Mesothelial cell of epicardium (in vitro differentiated cells): Measurements from ENCODE around the gene POLR3E. TPM values are rescaled to one million over a fixed set of nuclear protein-coding genes. Genes with fewer than 3 reads are reported as not detected.

Experiments
- DNase-seq, 2 experiments: peaks; one replicate each; pipeline ENCODE4 v3.0.0; 2021; ENCODE audit warnings: low spot score in 2 of 2; ENCODE audit not compliant: unreplicated experiment in 2 of 2
- H3K27ac Mint-ChIP-seq: 2 replicates; pipeline ENCODE4 v1.8.0; 2021; ENCODE audit warnings: mixed read lengths
- H3K27me3 Mint-ChIP-seq: 2 replicates; pipeline ENCODE4 v1.8.0; 2021; ENCODE audit warnings: low read depth, mixed read lengths
- H3K36me3 Mint-ChIP-seq: 2 replicates; pipeline ENCODE4 v1.8.0; 2021; ENCODE audit warnings: mixed read lengths
- H3K4me1 Mint-ChIP-seq: 2 replicates; pipeline ENCODE4 v1.8.0; 2021; ENCODE audit warnings: mixed read lengths
- H3K4me3 Mint-ChIP-seq: 2 replicates; pipeline ENCODE4 v1.8.0; 2021; ENCODE audit warnings: mild to moderate bottlenecking, moderate library complexity, mixed read lengths
- H3K9me3 Mint-ChIP-seq: 2 replicates; pipeline ENCODE4 v1.8.0; 2021; ENCODE audit warnings: mixed read lengths
- total RNA-seq: library from RNA; stranded (reverse); gene quantifications from 3 replicates; pipeline ENCODE4 v1.2.1, GENCODE V29; 2021
- TF ChIP-seq, protein P1 (sequence below): fragments of 200-600 bp; sonication (generic); IDR thresholded peaks from one replicate; pipeline ENCODE4 v1.5.0; 2021; ENCODE audit warnings: antibody characterized with exemption; ENCODE audit not compliant: unreplicated experiment

Gene POLR3E
- total RNA-seq, 1 donor from 2014 or later = 71.4 TPM

DNA sequence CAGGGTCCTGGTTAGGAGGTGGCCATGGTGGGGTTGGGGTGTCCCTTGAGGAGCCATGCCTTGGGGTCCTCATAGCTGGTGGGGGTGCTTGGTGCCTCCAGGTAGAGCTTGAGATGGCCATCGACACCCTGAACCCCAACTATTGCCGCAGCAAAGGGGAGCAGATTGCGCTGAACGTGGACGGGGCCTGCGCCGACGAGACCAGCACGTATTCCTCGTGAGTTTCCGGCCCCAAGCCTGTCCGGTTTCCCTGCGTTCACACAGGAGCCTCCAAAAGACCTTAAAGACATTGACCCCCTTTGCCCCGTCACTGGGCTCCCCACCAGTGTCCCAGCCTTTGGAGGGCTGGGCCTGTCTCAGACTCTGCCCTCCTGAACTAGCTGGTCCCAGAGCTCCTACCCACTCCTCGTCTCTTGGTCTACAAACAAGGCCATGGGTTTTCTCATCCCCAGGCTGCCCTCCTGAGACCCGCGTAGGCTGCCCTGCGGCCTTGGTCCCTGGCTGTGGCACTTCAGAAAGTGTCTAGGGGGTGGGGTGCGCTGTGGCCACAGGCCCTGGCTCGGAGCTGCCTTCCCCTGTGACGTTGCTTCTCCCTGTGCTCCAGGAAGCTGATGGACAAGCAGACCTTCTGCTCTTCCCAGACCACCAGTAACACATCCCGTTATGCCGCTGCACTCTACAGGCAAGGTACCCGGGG is 11.8 kb downstream of the POLR3E start:
- Mint-ChIP-seq H3K4me3 (no peak overlapping the region), H3K4me1 (no peaks in the 10 kb centered on the region), H3K27me3 (no peaks in the 10 kb centered on the region), H3K36me3 (peaks cover 20% of the 10 kb centered on the region), H3K27ac (no peak overlapping the region), H3K9me3 (no peaks in the 10 kb centered on the region)
- TF ChIP-seq, protein P1, sequence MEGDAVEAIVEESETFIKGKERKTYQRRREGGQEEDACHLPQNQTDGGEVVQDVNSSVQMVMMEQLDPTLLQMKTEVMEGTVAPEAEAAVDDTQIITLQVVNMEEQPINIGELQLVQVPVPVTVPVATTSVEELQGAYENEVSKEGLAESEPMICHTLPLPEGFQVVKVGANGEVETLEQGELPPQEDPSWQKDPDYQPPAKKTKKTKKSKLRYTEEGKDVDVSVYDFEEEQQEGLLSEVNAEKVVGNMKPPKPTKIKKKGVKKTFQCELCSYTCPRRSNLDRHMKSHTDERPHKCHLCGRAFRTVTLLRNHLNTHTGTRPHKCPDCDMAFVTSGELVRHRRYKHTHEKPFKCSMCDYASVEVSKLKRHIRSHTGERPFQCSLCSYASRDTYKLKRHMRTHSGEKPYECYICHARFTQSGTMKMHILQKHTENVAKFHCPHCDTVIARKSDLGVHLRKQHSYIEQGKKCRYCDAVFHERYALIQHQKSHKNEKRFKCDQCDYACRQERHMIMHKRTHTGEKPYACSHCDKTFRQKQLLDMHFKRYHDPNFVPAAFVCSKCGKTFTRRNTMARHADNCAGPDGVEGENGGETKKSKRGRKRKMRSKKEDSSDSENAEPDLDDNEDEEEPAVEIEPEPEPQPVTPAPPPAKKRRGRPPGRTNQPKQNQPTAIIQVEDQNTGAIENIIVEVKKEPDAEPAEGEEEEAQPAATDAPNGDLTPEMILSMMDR = no peak
- DNase-seq = no peak

DNA sequence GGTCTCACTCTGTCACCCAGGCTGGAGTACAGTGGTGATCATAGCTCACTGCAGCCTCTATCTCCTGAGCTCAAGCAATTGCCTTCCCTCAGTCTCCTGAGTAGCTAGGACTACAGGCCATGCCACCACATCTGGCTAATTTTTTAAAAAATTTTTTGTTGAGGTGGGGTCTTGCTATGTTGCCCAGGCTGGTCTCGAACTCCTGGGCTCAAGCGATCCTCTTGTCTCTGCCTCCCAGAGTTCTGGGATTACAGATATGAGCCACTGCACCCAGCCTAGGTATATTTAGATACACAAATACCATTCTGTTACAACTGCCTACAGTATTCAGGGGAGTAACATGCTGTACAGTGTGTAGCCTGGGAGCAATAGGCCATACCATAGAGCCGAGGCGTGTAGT is 14.3 kb downstream of the POLR3E start:
- Mint-ChIP-seq H3K9me3 (no peaks in the 10 kb centered on the region), H3K27me3 (no peaks in the 10 kb centered on the region), H3K36me3 (peaks cover 21% of the 10 kb centered on the region), H3K27ac (no peak overlapping the region), H3K4me1 (no peaks in the 10 kb centered on the region), H3K4me3 (no peak overlapping the region)
- DNase-seq = no peak
- TF ChIP-seq, protein P1 = no peak

DNA sequence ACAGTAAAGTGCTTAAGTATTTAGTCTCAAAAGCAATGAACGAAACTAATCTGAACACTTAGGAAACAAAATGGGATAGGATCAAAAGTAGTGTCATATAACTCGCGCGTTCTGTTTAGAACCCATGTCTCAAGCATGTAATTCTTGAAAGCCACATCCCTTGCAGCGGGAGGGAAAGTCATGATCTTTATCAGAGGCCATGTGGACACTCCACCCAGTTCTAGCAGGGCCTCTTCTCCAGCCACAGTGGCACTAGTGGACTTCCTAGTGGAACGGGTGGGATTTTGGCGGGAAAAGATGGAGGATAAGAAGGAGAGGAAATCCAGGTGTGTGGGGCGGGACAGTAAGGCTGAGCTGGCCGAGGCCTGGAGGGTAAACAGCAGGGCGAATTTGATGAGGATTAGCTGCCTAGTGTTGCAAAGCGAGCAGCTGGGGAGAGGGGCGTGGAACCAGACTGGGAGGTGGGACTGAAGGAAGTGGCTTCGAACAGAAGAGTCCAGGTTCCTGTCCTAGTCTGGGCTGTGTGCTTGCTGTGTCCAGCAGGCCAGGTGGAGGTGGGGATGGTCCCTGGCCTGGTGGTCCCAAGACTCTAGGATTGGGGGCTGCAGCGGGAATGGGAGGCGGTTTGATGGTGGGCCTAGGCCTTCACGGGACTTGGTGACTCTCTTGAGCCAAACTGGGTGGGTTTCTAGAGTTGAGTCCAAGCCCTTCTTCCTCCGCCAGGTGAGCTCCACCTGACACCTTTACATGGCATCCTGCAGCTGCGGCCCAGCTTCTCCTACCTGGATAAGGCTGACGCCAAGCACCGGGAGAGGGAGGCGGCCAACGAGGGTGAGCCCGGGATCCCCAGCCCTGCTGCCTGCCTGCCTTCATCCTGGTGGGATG is 15.9 kb downstream of the POLR3E start:
- Mint-ChIP-seq H3K27ac (no peak overlapping the region), H3K27me3 (no peaks in the 10 kb centered on the region), H3K9me3 (no peaks in the 10 kb centered on the region), H3K4me3 (no peak overlapping the region), H3K36me3 (peaks cover 18% of the 10 kb centered on the region), H3K4me1 (no peaks in the 10 kb centered on the region)
- DNase-seq = no peak
- TF ChIP-seq, protein P1 = no peak

DNA sequence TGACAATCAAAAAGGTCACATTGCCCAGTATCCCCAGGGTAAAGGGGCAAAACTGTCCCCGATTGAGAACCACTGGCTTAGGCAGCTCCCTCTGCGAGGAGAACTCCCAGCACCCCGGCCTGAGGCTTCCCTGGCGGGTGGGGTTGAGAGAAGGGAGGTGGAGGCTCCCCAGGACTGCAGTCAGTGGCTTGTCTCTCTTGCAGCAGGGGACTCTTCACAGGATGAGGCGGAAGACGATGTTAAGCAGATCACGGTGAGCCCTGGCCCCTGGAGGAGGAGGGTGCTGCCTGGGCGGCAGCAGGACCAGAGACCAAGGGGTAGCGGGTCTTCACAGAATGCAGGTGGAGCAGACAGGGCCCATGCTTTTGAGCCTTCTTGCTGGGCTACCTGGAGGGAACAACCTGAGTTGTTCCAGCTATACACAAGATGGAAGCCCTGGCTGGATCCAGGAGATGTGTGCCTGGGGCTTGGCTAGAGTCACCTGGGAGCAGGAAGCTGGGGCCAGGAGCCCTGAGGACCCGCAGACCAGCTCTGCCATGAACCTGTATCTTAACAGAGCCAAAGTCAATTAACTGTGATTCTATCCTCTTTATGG is 16.8 kb downstream of the POLR3E start:
- no peak overlapping the region for H3K4me3 Mint-ChIP-seq
- no peaks in the 10 kb centered on the region for H3K4me1 Mint-ChIP-seq
- no peak overlapping the region for H3K27ac Mint-ChIP-seq
- no peaks in the 10 kb centered on the region for H3K27me3 Mint-ChIP-seq
- no peaks in the 10 kb centered on the region for H3K9me3 Mint-ChIP-seq
- H3K36me3 Mint-ChIP-seq = peaks cover 19% of the 10 kb centered on the region
- DNase-seq = no peak
- TF ChIP-seq, protein P1 = no peak

DNA sequence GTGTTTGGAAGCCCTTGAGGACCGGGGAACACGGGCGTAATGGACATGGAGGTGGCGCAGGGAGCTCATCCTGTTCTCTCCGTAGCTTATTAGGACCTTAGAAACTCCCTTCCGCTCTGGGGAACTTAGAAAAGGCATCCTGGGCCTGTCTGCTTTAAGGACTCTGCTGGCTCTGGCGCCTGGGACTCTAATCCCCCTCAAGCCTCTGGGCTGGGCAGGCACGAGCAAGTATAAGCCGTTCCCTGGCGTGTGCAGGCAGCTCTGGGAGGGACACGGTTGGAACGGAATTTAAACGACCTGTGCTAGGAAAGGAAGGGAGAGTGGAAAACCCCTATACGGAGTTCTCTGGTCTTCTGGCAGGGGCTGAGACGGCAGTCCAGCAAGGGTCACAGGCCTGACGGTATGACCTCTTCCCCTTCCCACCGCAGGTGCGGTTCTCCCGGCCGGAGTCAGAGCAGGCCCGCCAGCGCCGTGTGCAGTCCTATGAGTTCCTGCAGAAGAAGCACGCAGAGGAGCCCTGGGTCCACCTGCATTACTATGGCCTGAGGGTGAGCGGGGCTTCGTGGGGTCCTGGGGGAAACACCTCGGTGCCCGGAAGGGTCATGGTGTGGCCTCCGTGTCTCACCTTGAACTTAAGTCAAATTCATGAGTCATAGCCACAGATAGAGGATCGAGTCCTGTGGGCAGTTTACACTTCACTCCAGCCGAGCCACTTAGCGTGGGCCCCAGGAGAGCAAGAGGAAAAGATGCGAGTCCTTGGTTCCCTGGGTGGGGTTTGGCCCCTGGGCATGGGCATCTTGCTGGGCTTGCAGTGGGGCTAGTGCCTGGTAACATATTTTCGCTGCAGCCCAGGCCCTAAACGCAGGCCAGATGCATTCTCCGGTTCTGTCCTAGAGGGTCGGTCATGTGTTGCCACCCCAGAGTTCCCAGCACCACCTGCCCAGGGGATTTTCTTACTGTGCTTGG is 17.7 kb downstream of the POLR3E start:
- TF ChIP-seq, protein P1 = no peak
- Mint-ChIP-seq H3K27ac (no peak overlapping the region), H3K4me3 (no peak overlapping the region), H3K27me3 (no peaks in the 10 kb centered on the region), H3K36me3 (peaks cover 19% of the 10 kb centered on the region), H3K9me3 (no peaks in the 10 kb centered on the region), H3K4me1 (no peaks in the 10 kb centered on the region)
- no peak for DNase-seq
